HepG2 (cell line): Measurements from ENCODE around the gene IARS2. TPM values are rescaled to one million over a fixed set of nuclear protein-coding genes. Genes with fewer than 3 reads are reported as not detected.

ENCODE experiments used
- CEBPG ChIP-seq: IDR thresholded peaks from 2 replicates; pipeline ENCODE4 v1.6.1; 2016
- E2F5 ChIP-seq: sonication (generic); formaldehyde crosslinking; conservative IDR thresholded peaks from 2 replicates; pipeline ENCODE4 v1.4.0; 2020; ENCODE audit warnings: missing genetic modification reagents
- HMGXB4 ChIP-seq, 2 experiments: sonication (generic) in 1 of 2; formaldehyde crosslinking in 1 of 2; IDR thresholded peaks; 2 replicates each; pipeline versions ENCODE4 v1.4.0 to v1.6.1; 2018 to 2020; ENCODE audit warnings: missing genetic modification reagents in 2 of 2, borderline replicate concordance in 1 of 2, low read depth in 1 of 2, mild to moderate bottlenecking in 1 of 2, missing biosample characterization in 1 of 2
- HNF4A ChIP-seq: sonication (generic); formaldehyde crosslinking; IDR thresholded peaks from 2 replicates; pipeline ENCODE4 v1.4.0; 2020; ENCODE audit warnings: missing genetic modification reagents
- MIXL1 ChIP-seq: IDR thresholded peaks from 2 replicates; pipeline ENCODE4 v1.6.1; 2016
- PHF5A ChIP-seq: IDR thresholded peaks from one replicate; pipeline ENCODE4 v1.6.1; 2018; ENCODE audit warnings: low read depth, missing genetic modification reagents; ENCODE audit not compliant: unreplicated experiment
- SRY ChIP-seq: sonication (generic); formaldehyde crosslinking; IDR thresholded peaks from 2 replicates; pipeline ENCODE4 v1.8.0; 2022; ENCODE audit warnings: mild to moderate bottlenecking, missing genetic modification reagents
- TAF1 ChIP-seq: sonication (generic); formaldehyde crosslinking; IDR thresholded peaks from 2 replicates; pipeline ENCODE4 v1.4.0; 2020; ENCODE audit warnings: missing genetic modification reagents
- TFDP1 ChIP-seq: IDR thresholded peaks from 2 replicates; pipeline ENCODE4 v1.6.1; 2016; ENCODE audit warnings: missing compliant biosample characterization, missing genetic modification reagents, borderline replicate concordance
- TIGD3 ChIP-seq: sonication (generic); formaldehyde crosslinking; IDR thresholded peaks from 2 replicates; pipeline ENCODE4 v1.5.1; 2020; ENCODE audit warnings: mild to moderate bottlenecking, missing genetic modification reagents, borderline replicate concordance
- ZFAT ChIP-seq: sonication (generic); formaldehyde crosslinking; conservative IDR thresholded peaks from 2 replicates; pipeline ENCODE4 v1.8.1; 2023; ENCODE audit warnings: missing genetic modification reagents, inconsistent platforms
- ZFYVE20 ChIP-seq: sonication (generic); formaldehyde crosslinking; IDR thresholded peaks from 2 replicates; pipeline ENCODE4 v1.8.0; 2023; ENCODE audit warnings: low read depth, mild to moderate bottlenecking, moderate library complexity, missing genetic modification reagents, borderline replicate concordance
- ZNF280D ChIP-seq: sonication (generic); formaldehyde crosslinking; IDR thresholded peaks from 2 replicates; pipeline ENCODE4 v1.5.1; 2020; ENCODE audit warnings: mild to moderate bottlenecking, missing genetic modification reagents
- ZNF33B ChIP-seq: sonication (generic); formaldehyde crosslinking; IDR thresholded peaks from 2 replicates; pipeline ENCODE4 v1.5.1; 2020; ENCODE audit warnings: mild to moderate bottlenecking, missing genetic modification reagents
- ZNF557 ChIP-seq: sonication (generic); formaldehyde crosslinking; IDR thresholded peaks from 2 replicates; pipeline ENCODE4 v1.4.0; 2020; ENCODE audit warnings: missing genetic modification reagents
- polyA plus RNA-seq, 8 experiments: library from polyadenylated mRNA; depleted of rRNA in 3 of 8; stranded (reverse) in 7 of 8; unstranded in 1 of 8; fragments of >200 nt; fragmentation: Illumina TruSeq in 4 of 8; extraction: Trizol in 4 of 8; gene quantifications; 2 replicates each; pipeline versions ENCODE4 v1.2.1 to v1.2.3, GENCODE V29; 2011 to 2016; ENCODE audit warnings: low read depth in 4 of 8, missing spikeins in 1 of 8, mixed read lengths in 1 of 8; ENCODE audit not compliant: insufficient read depth in 1 of 8
- total RNA-seq, 5 experiments: library from RNA; depleted of rRNA; stranded (reverse); fragments of >200 nt; fragmentation: Illumina TruSeq; extraction: Trizol; gene quantifications; 2 replicates each; pipeline ENCODE4 v1.2.3, GENCODE V29; 2016; ENCODE audit warnings: low read depth in 1 of 5
- TF ChIP-seq, protein P1 (sequence below): sonication (generic); formaldehyde crosslinking; IDR thresholded peaks from 2 replicates; pipeline ENCODE4 v1.4.0; 2020; ENCODE audit warnings: mild to moderate bottlenecking, missing genetic modification reagents
- TF ChIP-seq, protein P2 (sequence below): sonication (generic); formaldehyde crosslinking; conservative IDR thresholded peaks from 2 replicates; pipeline ENCODE4 v1.4.0; 2020; ENCODE audit warnings: missing genetic modification reagents

Gene IARS2
- total and polyA plus RNA-seq, 2 of the 13 experiments (the other 11 are each of a cell fraction or from before 2014, with no cell fraction given), result 28.6 to 122 TPM

DNA sequence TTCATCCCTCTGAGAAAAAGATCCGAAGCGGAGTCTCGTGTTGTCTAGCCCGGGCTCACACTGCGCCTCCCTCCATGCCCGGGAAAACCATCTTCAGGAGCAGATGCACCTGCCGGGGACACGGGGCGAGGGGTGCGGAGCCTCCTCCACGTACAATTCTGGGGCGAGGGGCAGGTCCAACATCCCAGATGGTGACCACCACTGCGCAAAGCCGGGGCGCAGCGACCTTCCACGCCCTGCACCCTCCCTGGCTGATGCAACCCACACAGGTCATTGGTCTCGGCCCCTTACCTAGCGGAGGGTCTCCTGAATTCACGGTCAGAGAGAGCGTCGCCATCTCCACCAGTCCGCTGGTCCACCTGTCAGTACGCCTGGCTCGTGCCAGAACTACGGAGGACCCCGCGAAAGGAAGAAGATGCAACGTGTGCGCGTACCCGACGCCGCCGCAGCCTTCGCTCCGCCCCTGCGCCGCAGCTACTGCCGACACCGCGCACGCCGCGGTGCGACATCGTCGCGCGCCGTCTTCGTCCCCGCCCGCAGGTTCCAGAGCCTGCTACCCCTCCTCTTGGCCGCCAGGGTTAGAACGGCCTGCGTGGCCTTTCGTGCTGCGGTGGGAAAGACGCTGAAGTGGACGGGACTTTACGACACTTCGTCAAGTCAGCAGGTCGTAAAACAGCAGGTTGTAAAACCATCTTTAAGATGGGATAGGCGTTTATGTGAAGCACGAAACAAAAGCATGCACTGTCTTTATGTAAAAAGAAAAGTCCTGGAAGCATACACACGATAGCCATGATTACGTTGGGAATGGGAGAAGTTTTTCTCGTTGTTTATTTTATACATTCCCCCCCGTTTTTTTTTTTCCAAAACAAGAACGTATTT, 47.6 kb upstream of the IARS2 start, which contains the start of gene EPRS1 (continued):
- TF ChIP-seq E2F5 (CRISPR knock-in tag) (peak; percentile 76; the same call in 1 of the 2 replicates), CEBPG (peak; percentile 91), ZNF557 (CRISPR knock-in tag) (no peak), ZNF33B (CRISPR knock-in tag) (no peak; the same call in 1 of the 2 replicates), TIGD3 (CRISPR knock-in tag) (no peak), ZFAT (no peak), ZNF280D (CRISPR knock-in tag) (0 out of 2 replicates have a peak, but pooled peaks have one; percentile 18), HMGXB4 (CRISPR knock-in tag; IDR thresholded peaks at IDR 0.05; ENCODE audit: borderline replicate concordance in 1 of 2, low read depth in 1 of 2) (peak; percentile 92 to 96), TAF1 (CRISPR knock-in tag) (peak; percentile 85), ZFYVE20 (CRISPR knock-in tag) (no peak), TFDP1 (CRISPR knock-in tag) (peak; percentile 93), PHF5A (CRISPR knock-in tag) (peak; percentile 85), HNF4A (CRISPR knock-in tag) (peak; percentile 32; the same call in 1 of the 2 replicates), MIXL1 (CRISPR knock-in tag) (peak; percentile 83), SRY (CRISPR knock-in tag) (peak; percentile 79)
- TF ChIP-seq, protein P1, sequence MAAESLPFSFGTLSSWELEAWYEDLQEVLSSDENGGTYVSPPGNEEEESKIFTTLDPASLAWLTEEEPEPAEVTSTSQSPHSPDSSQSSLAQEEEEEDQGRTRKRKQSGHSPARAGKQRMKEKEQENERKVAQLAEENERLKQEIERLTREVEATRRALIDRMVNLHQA (CRISPR knock-in tag), result no peak
- TF ChIP-seq, protein P2, sequence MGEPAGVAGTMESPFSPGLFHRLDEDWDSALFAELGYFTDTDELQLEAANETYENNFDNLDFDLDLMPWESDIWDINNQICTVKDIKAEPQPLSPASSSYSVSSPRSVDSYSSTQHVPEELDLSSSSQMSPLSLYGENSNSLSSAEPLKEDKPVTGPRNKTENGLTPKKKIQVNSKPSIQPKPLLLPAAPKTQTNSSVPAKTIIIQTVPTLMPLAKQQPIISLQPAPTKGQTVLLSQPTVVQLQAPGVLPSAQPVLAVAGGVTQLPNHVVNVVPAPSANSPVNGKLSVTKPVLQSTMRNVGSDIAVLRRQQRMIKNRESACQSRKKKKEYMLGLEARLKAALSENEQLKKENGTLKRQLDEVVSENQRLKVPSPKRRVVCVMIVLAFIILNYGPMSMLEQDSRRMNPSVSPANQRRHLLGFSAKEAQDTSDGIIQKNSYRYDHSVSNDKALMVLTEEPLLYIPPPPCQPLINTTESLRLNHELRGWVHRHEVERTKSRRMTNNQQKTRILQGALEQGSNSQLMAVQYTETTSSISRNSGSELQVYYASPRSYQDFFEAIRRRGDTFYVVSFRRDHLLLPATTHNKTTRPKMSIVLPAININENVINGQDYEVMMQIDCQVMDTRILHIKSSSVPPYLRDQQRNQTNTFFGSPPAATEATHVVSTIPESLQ (CRISPR knock-in tag), result no peak
